Spinal cord (tissue), 10 donors: ENCODE data around the gene SHISAL2B. TPM values are rescaled to one million over a fixed set of nuclear protein-coding genes. Genes with fewer than 3 reads are reported as not detected.
"Not testable (repeated sequence)": the region's sequence is repeated elsewhere in the genome, so short reads cannot be mapped to it uniquely, and the experiment has no call there.

ENCODE experiments used
- DNase-seq, 6 donors: peaks; one replicate each; pipeline versions ENCODE4 v3.0.0 to v3.0.0-alpha.2; 2013 to 2015; ENCODE audit warnings: low spot score in 6 of 6, low read depth in 4 of 6
- H3K27ac ChIP-seq: one replicate; pipeline ENCODE4 v1.5.1; 2013; ENCODE audit warnings: low read depth, low read length, control low read depth
- H3K27me3 ChIP-seq: one replicate; pipeline ENCODE4 v1.6.1; 2013; ENCODE audit warnings: low read length; ENCODE audit not compliant: control insufficient read depth, insufficient read depth
- H3K36me3 ChIP-seq: one replicate; pipeline ENCODE4 v1.6.1; 2013; ENCODE audit warnings: low read length; ENCODE audit not compliant: control insufficient read depth, insufficient read depth
- H3K4me1 ChIP-seq: one replicate; pipeline ENCODE4 v1.6.1; 2013; ENCODE audit warnings: low read length; ENCODE audit not compliant: control insufficient read depth, insufficient read depth
- H3K4me3 ChIP-seq: one replicate; pipeline ENCODE4 v1.5.1; 2013; ENCODE audit warnings: low read depth, low read length, control low read depth
- H3K9me3 ChIP-seq: one replicate; pipeline ENCODE4 v1.6.1; 2013; ENCODE audit warnings: low read length; ENCODE audit not compliant: control insufficient read depth, insufficient read depth
- WGBS: methylation state at CpG from one replicate; pipeline ENCODE4 v1.1.5; 2013; ENCODE audit warnings: missing lambda C conversion rate; ENCODE audit not compliant: insufficient coverage; 5-methylcytosine and 5-hydroxymethylcytosine counted together
- polyA plus RNA-seq, 2 donors: library from polyadenylated mRNA; unstranded; fragments of 120-200 nt; gene quantifications; one replicate each; pipeline ENCODE4 v1.2.1, GENCODE V29; 2013; ENCODE audit not compliant: insufficient read length in 2 of 2
- total RNA-seq, 2 donors: library from RNA; depleted of rRNA in 1 of 2; stranded (reverse); fragments of 120-200 nt in 1 of 2; fragments of >200 nt in 1 of 2; gene quantifications; one replicate each; pipeline versions ENCODE4 v1.2.3 to v1.2.4, GENCODE V29; 2013 to 2014
- donor health status: healthy.

The SHISAL2B gene
- total and polyA plus RNA-seq, 4 donors, result 0.30 to 2.9 (median 1.6) TPM

DNA sequence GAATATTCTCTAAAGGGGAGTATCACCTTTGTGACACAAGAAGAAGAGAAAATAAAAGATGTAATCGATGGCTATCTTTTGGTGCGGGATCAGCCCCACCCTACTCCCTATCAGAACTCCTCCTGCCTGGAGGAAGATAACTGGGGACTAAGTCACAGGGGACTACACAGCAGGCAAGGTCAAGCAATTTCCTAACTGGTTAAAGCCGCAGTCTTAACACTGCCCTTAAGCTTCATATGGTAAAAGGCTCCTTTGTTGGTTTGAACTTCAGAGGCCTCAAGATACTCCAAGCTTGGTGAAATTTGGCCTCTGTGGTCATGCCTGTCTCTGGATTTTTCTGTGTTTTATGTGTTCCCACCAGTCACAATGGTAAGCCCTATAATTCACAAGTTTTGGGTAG, 1.3 kb upstream of the SHISAL2B start:
- Histone ChIP-seq H3K27ac (no peak overlapping the region), H3K4me1 (peaks cover 14% of the 10 kb centered on the region), H3K9me3 (no peaks in the 10 kb centered on the region), H3K27me3 (peaks cover 20% of the 10 kb centered on the region), H3K36me3 (no peaks in the 10 kb centered on the region), H3K4me3 (no peak overlapping the region)
- 100% methylated on average over 1 of the region's 3 CpGs for WGBS
- DNase-seq, result no peak

DNA sequence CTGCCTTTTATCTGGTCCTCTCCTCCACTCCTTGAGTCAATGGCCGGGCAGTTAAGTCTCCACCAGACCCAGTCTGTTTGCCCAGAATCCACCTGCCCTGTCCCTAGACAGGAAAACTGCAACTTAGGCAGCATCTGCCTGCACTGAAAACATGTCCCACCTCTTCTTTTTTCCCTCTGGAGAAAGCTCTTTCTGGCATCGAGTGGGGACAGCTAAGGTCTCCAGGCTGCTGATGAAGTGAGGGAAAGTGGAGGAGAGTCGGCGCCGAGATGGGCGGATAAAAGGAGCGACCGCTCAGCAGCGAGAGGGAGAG, 243 bp upstream of the SHISAL2B start:
- peaks cover 20% of the 10 kb centered on the region for H3K27me3 ChIP-seq
- no peak overlapping the region for H3K27ac ChIP-seq
- peaks cover 14% of the 10 kb centered on the region for H3K4me1 ChIP-seq
- H3K9me3 ChIP-seq, result no peaks in the 10 kb centered on the region
- peak in 1 of 6 donors; percentile 9 for DNase-seq
- peak overlapping the region; percentile 35 for H3K4me3 ChIP-seq
- 3% methylated on average over 8 of the region's 9 CpGs for WGBS
- no peaks in the 10 kb centered on the region for H3K36me3 ChIP-seq

DNA sequence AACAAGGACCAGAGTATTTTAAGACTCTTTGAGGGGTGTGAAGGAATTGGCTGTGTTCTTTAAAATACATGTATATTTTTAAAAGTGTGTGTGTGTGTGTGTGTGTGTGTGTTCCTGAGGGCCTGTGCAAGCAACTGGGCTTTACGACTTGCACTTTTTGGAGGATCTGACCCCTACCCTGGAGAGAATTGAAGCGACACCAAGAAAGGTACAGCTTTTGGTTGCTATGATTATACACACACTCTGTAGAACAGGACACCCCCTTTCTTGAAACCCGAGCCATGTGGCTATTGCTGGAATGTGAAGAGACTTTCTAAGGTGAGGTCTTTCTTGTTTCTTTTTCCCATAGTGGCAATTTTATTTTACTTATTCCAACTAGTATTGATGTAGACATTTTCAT, 988 bp downstream of the SHISAL2B start:
- no CpG with 5 or more reads among the region's 3 CpGs for WGBS
- H3K4me1 ChIP-seq, result peaks cover 14% of the 10 kb centered on the region
- H3K4me3 ChIP-seq, result no peak overlapping the region
- H3K36me3 ChIP-seq, result no peaks in the 10 kb centered on the region
- H3K27me3 ChIP-seq, result peaks cover 20% of the 10 kb centered on the region
- DNase-seq, result no peak
- H3K27ac ChIP-seq, result no peak overlapping the region
- H3K9me3 ChIP-seq, result no peaks in the 10 kb centered on the region

DNA sequence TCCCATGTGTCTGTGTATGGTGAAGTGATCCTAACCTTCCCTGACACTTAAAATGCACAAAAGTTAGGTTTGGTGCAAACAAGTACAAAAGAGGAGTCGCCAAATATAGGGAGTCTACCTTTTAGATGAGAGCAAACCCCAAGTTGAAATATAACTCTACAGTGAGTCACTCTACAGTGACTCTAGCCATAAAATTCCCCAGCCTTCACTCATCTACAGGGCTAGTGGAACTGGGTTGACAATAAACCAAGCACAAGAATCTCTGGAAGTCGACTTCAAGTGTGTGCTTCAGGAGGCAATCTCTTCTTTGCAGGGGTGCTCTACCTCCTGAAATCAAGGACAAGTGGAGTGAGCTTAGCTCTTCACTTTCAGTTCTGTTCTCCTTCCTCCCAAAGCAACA, 3.3 kb downstream of the SHISAL2B start:
- H3K9me3 ChIP-seq, result no peaks in the 10 kb centered on the region
- H3K36me3 ChIP-seq, result no peaks in the 10 kb centered on the region
- no peak for DNase-seq
- no peak overlapping the region for H3K27ac ChIP-seq
- no peak overlapping the region for H3K4me3 ChIP-seq
- 83% methylated on average over 1 of the region's 2 CpGs for WGBS
- H3K27me3 ChIP-seq, result peaks cover 20% of the 10 kb centered on the region
- H3K4me1 ChIP-seq, result peaks cover 14% of the 10 kb centered on the region

DNA sequence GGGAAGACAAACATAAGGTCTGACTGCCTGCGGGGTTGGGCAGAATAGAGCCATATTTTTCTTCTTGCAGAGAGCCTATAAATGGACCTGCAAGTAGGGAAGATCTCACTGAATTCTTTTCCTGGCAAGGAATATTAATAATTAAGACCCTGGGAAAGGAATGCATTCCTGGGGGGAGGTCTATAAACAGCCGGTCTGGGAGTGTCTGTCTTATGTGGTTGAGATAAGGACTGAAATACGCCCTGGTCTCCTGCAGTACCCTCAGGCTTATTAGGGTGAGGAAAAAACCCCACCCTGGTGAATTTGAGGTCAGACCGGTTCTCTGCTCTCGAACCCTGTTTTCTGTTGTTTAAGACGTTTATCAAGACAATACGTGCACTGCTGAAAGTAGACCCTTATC, 6.1 kb downstream of the SHISAL2B start:
- H3K4me1 ChIP-seq, H3K9me3 ChIP-seq, H3K27ac ChIP-seq, H3K36me3 ChIP-seq, H3K27me3 ChIP-seq, H3K4me3 ChIP-seq, DNase-seq: not testable (repeated sequence)
- WGBS, result 99% methylated on average over 6 of the region's 7 CpGs

DNA sequence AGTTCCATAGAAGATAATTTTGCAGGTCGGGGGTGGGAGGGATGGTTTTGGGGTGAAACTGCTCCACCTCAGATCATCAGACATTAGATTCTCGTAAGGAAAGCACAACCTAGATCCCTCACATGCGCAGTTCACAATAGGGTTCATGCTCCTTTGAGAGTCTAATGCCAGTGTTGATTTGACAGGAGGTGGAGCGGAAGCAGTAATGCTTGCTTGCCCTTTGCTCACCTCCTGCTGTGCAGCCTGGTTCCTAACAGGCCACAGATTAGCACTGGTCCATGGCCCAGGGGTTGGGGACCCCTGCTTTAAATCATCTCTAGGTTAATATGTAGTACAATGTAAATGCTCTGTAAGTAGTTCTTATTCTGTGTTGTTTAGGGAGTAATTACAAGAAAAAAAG, 10.5 kb downstream of the SHISAL2B start:
- H3K36me3 ChIP-seq, result no peaks in the 10 kb centered on the region
- H3K4me1 ChIP-seq, result no peaks in the 10 kb centered on the region
- no peak overlapping the region for H3K4me3 ChIP-seq
- no peaks in the 10 kb centered on the region for H3K27me3 ChIP-seq
- no peak for DNase-seq
- 100% methylated on average over 2 of the region's 4 CpGs for WGBS
- H3K9me3 ChIP-seq, result no peaks in the 10 kb centered on the region
- H3K27ac ChIP-seq, result no peak overlapping the region

DNA sequence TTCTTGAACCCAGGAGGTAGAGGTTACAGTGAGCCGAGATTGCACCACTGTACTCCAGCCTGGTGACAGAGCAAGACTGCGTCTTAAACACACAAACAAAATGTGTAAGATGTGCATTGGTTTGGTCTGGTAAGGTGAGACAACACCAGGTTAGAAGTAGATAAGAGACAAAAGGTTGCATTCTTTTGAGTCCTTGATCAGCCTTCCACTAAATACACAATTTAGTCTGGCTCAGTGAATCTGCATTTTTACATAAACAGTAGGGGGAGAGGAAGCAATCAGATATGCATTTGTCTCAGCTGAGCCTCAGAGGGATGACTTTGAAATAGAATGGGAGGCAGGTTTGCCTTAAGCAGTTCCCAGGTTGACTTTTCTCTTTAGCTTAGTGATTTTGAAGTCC, 15.8 kb downstream of the SHISAL2B start:
- not testable (repeated sequence) for H3K9me3 ChIP-seq, DNase-seq, H3K36me3 ChIP-seq, H3K27ac ChIP-seq, H3K4me1 ChIP-seq, H3K27me3 ChIP-seq, H3K4me3 ChIP-seq
- 80% methylated on average over 1 of the region's 2 CpGs for WGBS

DNA sequence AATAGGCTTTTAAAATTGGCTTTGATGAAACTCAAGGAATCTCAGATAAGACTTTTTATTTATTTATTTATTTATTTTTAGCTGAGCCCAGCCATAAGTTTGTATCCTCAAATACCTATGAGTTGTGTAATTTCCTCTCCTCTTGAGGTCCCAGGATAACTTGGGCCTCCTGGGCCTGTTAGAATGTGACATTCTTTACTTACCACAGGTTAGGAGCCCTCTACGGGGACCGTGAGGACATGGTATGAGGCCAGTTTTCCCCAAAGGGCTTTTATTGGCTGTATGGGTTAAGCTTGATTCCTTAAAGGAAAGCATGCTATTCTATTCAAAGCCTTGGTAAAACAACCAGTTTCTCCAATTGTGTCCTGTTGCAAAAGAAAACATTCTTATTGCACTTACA, 16.9 kb downstream of the SHISAL2B start:
- no CpG with 5 or more reads among the region's 2 CpGs for WGBS
- no peak for DNase-seq
- H3K9me3 ChIP-seq, result no peaks in the 10 kb centered on the region
- no peaks in the 10 kb centered on the region for H3K4me1 ChIP-seq
- no peaks in the 10 kb centered on the region for H3K27me3 ChIP-seq
- H3K36me3 ChIP-seq, result no peaks in the 10 kb centered on the region
- no peak overlapping the region for H3K4me3 ChIP-seq
- no peak overlapping the region for H3K27ac ChIP-seq

DNA sequence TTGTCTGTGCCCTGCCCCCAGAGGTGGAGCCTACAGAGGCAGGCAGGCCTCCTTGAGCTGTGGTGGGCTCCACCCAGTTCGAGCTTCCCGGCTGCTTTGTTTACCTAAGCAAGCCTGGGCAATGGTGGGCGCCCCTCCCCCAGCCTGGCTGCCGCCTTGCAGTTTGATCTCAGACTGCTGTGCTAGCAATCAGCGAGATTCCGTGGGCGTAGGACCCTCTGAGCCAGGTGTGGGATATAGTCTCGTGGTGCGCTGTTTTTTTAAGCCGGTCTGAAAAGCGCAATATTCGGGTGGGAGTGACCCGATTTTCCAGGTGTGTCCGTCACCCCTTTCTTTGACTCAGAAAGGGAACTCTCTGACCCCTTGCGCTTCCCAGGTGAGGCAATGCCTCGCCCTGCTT, 24.2 kb downstream of the SHISAL2B start:
- H3K4me1 ChIP-seq, DNase-seq, H3K36me3 ChIP-seq, H3K4me3 ChIP-seq, H3K27ac ChIP-seq, H3K9me3 ChIP-seq, H3K27me3 ChIP-seq: not testable (repeated sequence)
- no CpG with 5 or more reads among the region's 16 CpGs for WGBS

DNA sequence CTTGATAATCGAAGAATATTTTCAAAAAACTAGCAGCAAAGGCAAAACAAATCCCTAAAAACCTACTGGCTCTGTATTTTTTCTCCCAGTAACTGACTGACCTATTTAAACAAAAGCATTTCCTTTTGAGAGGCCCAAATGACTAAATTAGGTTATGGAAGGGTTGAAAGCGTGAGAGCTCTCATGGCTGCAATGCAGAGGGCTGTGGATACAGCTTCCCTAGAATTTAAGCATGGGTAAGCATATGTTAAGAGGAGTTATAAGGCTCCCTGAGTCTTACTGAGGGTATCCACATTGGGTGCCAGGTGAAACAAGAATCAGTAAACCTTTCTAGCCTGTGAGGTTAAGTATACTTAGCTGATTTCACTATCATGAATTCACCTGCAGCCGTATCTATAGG, 32.3 kb downstream of the SHISAL2B start:
- H3K36me3 ChIP-seq, result no peaks in the 10 kb centered on the region
- H3K9me3 ChIP-seq, result no peaks in the 10 kb centered on the region
- no peak overlapping the region for H3K4me3 ChIP-seq
- H3K4me1 ChIP-seq, result no peaks in the 10 kb centered on the region
- 75% methylated on average over 1 of the region's 3 CpGs for WGBS
- H3K27me3 ChIP-seq, result no peaks in the 10 kb centered on the region
- H3K27ac ChIP-seq, result no peak overlapping the region
- no peak for DNase-seq

DNA sequence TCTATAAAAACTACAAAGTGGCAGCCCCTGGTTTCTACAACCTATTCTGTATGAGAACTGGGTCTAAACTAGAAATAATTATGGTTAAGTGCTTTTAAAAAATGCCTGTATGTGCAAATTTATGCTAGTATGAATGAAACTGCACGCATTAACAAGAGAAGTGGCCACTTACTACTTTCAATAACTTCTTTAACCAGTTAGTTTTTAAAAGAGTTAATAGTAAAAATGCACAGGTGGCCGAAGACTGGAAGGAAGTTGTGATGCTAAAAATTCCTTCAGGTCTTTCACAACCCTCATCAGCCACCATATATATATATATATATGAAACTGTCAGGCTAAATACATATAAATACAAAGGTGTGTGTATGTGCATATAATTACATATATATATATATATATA, 36.8 kb downstream of the SHISAL2B start:
- DNase-seq, result no peak
- no CpG with 5 or more reads among the region's 2 CpGs for WGBS
- no peaks in the 10 kb centered on the region for H3K9me3 ChIP-seq
- H3K36me3 ChIP-seq, result no peaks in the 10 kb centered on the region
- no peak overlapping the region for H3K4me3 ChIP-seq
- no peaks in the 10 kb centered on the region for H3K4me1 ChIP-seq
- H3K27me3 ChIP-seq, result no peaks in the 10 kb centered on the region
- H3K27ac ChIP-seq, result no peak overlapping the region
